HG02852 (cell line): ENCODE data around the gene REV3L.
A peak's percentile ranks its signal among the peaks of the same experiment; 100 is the strongest.
"Not testable (repeated sequence)": the region's sequence is repeated elsewhere in the genome, so short reads cannot be mapped to it uniquely, and the experiment has no call there.

Experiments used
- ATAC-seq: cut with Tn5 transposase; IDR thresholded peaks from one replicate; pipeline ENCODE4 v1.9.1; 2021; ENCODE audit warnings: mild to moderate bottlenecking, moderate library complexity; ENCODE audit not compliant: unreplicated experiment

REV3L gene

DNA sequence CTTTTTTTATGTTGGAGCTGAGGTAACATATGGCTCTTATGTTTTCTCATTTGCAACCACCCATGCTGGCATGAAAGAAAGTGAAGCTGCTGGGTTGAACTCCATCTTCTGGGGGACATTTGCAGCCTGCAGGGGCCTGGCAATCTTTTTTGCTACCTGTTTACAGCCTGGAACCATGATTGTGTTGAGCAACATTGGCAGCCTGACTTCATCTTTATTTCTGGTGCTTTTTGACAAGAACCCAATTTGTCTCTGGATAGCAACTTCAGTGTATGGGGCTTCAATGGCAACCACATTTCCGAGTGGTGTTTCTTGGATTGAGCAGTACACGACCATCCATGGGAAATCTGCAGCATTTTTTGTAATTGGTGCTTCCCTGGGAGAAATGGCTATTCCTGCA, 216.7 kb downstream of the REV3L start:
- no peak for ATAC-seq

- ATAC-seq, result no peak
Measured at GRCh38 chr6:111265842-111266241, 217.2 kb downstream of the REV3L start.

DNA sequence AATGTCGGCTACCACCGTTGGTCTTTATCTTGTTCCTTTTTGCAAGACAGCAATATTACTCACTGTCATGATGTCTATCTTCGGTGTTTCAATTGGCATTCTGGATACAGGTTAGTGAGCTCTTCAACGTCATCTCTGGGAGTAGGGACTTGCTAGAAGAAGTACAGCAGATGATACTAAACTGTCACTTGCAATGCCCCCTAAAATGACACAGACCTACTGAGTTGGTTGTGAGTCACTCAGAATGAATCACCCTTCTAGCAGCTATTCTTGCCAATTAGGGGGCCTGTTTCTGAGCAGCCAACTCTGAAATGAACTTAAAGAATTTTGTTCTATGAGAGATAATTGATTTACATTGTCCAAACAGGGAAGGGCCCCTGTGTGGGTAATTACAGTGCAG, 219.2 kb downstream of the REV3L start:
- ATAC-seq, result no peak

DNA sequence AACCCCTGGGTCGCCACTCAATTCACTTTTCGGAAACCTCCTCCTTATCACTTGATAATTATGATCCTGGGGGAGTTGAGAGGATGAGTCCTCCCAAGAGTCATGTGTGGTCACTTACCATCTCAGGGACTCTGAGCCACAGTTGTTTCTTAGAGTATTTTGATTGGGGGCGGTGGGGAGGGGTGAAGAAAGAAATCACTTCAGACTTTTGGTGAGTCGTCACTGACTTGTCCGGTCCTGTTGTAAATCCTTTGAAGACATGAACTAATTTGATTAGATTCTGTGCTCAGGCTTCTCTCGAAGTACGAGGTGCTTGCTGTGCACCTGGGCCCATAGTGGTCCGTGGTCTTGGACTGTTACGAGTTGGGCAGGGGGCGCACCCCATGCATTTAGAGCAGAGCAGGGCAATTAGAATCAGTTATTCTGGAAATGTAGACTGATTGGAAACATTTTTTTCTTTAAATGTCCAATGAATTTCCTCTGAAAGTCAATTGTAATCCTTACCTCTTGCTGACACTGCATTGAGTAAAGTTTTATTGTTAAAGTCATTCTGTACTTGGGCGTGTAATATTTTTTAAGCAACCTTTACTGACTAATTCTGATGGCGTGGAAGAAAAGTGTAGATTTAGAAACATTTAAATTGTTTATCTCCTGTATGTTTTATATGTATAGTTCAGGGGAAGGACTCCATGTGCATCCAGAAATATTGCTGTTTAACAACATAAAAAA, 222.3 kb downstream of the REV3L start:
- no peak for ATAC-seq

DNA sequence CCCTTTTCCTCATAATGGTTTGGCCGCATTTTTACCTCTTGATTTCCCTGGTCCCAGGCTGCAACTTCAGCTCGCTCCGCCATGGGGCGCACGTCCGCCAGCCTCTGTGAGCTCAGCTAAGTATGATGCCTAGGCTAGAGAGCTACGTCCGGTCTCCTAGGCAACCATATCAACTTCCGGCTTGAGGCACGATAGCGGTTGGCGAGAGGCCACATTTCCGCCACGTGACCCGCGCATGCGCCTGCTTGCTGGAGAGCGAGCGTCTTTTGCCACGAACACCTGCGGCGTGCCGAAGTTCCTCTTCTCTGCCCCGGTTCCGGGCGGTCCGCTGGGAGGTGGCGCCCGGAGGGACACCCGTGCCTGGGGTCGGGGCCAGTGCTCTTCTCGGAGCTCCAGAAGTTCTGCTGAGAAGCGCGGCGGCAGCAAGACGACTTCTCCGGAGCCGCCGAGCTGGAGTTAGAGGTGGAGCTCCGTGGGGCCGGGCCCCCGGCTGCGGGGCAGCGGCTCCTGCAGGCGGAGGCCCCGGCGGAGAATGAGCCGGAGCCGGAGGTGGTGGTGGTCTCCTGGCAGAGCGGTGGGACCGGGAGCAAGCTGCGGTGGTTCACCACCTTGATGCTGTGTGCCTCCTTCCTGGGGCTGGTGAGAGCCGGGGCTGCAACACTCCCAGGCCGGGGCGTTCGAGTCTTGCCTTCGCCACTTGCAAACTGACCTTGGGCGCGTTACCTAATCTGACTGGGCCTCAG, 223.8 kb downstream of the REV3L start:
- peak; percentile 99 for ATAC-seq

GRCh38 chr6:111258615-111259088, 224.4 kb downstream of the REV3L start:
- no peak for ATAC-seq

- ATAC-seq, result no peak
Measured at GRCh38 chr6:111258010-111258409, 225.0 kb downstream of the REV3L start.

- no peak for ATAC-seq
Measured at GRCh38 chr6:111256646-111257045, 226.4 kb downstream of the REV3L start.

DNA sequence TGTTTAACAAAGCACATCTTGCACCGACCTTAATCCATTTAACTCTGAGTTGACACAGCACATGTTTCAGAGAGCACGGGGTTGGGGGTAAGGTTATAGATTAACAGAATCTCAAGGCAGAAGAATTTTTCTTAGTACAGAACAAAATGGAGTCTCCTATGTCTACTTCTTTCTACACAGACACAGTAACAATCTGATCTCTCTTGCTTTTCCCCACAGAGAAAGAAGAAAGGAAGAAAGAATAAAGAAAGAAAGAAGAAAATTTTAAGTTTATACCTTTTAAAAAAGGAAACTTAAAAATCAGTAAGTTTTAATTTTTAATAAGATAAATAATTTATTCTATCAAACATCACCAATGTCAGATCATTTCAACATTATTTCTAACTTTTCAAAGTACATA, 227.2 kb downstream of the REV3L start:
- ATAC-seq, result not testable (repeated sequence)

- no peak for ATAC-seq
Measured at GRCh38 chr6:111254779-111255166, 228.2 kb downstream of the REV3L start.

GRCh38 chr6:111254004-111254778, 228.8 kb downstream of the REV3L start:
- no peak for ATAC-seq

GRCh38 chr6:111252726-111253125, 230.3 kb downstream of the REV3L start:
- ATAC-seq, result no peak

- ATAC-seq, result no peak
Measured at GRCh38 chr6:111250791-111251354, 232.1 kb downstream of the REV3L start.
